ENCODE measurements around the gene OR52D1. TPM values are rescaled to one million over a fixed set of nuclear protein-coding genes. Genes with fewer than 3 reads are reported as not detected.

OR52D1 gene
- polyA plus RNA-seq: not detected

- no peaks in the 10 kb centered on the region for H3K27me3 ChIP-seq (ENCODE audit: control insufficient read depth in 1 of 2, insufficient read depth in 2 of 2, low read length in 2 of 2)
- no peaks in the 10 kb centered on the region for H3K9me3 ChIP-seq (ENCODE audit: control insufficient read depth in 2 of 2, insufficient read depth in 1 of 2, low read depth in 1 of 2, low read length in 1 of 2)
- no peaks in the 10 kb centered on the region for H3K4me1 ChIP-seq (ENCODE audit: control insufficient read depth in 2 of 2, insufficient read depth in 2 of 2, low read length in 1 of 2)
- H3K4me3 ChIP-seq (ENCODE audit: low read depth in 1 of 2, low read length in 2 of 2): no peak within 1 kb of the TSS
- H3K27ac ChIP-seq (ENCODE audit: low read depth in 2 of 2, low read length in 1 of 2): no peak within 1 kb of the TSS
- H3K36me3 ChIP-seq (ENCODE audit: control insufficient read depth in 2 of 2, insufficient read depth in 2 of 2, low read length in 1 of 2): no peaks in the 10 kb centered on the region
These were observed at the start of gene OR52D1 for GRCh38 chr11:5488385-5488784. Gene OR52D1, plus strand, starts transcription at chr11:5488685. Its CDS starts 22 bp downstream, at chr11:5488707.

GRCh38 chr11:5441414-5441813 lies 47.1 kb upstream of the OR52D1 start, which contains the start of gene OR51I1:
Gene OR51I1, minus strand, starts transcription at chr11:5441514. Its CDS starts 0 bp downstream, at chr11:5441514.
- no peaks in the 10 kb centered on the region for H3K36me3 ChIP-seq (ENCODE audit: control insufficient read depth in 2 of 2, insufficient read depth in 2 of 2, low read length in 1 of 2)
- no peaks in the 10 kb centered on the region for H3K9me3 ChIP-seq (ENCODE audit: control insufficient read depth in 2 of 2, insufficient read depth in 1 of 2, low read depth in 1 of 2, low read length in 1 of 2)
- no peak within 1 kb of the TSS for H3K27ac ChIP-seq (ENCODE audit: low read depth in 2 of 2, low read length in 1 of 2)
- WGBS, 2 donors: 30 to 39% methylated on average over 2 of the region's 2 CpGs
- no peaks in the 10 kb centered on the region for H3K27me3 ChIP-seq (ENCODE audit: control insufficient read depth in 1 of 2, insufficient read depth in 2 of 2, low read length in 2 of 2)
- H3K4me3 ChIP-seq (ENCODE audit: low read depth in 1 of 2, low read length in 2 of 2): no peak within 1 kb of the TSS
- H3K4me1 ChIP-seq (ENCODE audit: control insufficient read depth in 2 of 2, insufficient read depth in 2 of 2, low read length in 1 of 2): no peaks in the 10 kb centered on the region

GRCh38 chr11:5443835-5444393 lies 44.6 kb upstream of the OR52D1 start:
- Histone ChIP-seq H3K4me1 (ENCODE audit: control insufficient read depth in 2 of 2, insufficient read depth in 2 of 2, low read length in 1 of 2) (no peaks in the 10 kb centered on the region), H3K36me3 (ENCODE audit: control insufficient read depth in 2 of 2, insufficient read depth in 2 of 2, low read length in 1 of 2) (no peaks in the 10 kb centered on the region), H3K27me3 (ENCODE audit: control insufficient read depth in 1 of 2, insufficient read depth in 2 of 2, low read length in 2 of 2) (no peaks in the 10 kb centered on the region), H3K4me3 (ENCODE audit: low read depth in 1 of 2, low read length in 2 of 2) (no peak overlapping the region), H3K27ac (ENCODE audit: low read depth in 2 of 2, low read length in 1 of 2) (no peak overlapping the region), H3K9me3 (ENCODE audit: control insufficient read depth in 2 of 2, insufficient read depth in 1 of 2, low read depth in 1 of 2, low read length in 1 of 2) (no peaks in the 10 kb centered on the region)
- 36 to 39% methylated on average over 2 of the region's 2 CpGs for WGBS, 2 donors

GRCh38 chr11:5449023-5449422 lies 39.5 kb upstream of the OR52D1 start, which contains the start of gene OR51I2:
Gene OR51I2, plus strand, starts transcription at chr11:5449323. Its CDS starts 4,166 bp downstream, at chr11:5453489.
- Histone ChIP-seq H3K9me3 (ENCODE audit: control insufficient read depth in 2 of 2, insufficient read depth in 1 of 2, low read depth in 1 of 2, low read length in 1 of 2) (no peaks in the 10 kb centered on the region), H3K4me1 (ENCODE audit: control insufficient read depth in 2 of 2, insufficient read depth in 2 of 2, low read length in 1 of 2) (no peaks in the 10 kb centered on the region), H3K4me3 (ENCODE audit: low read depth in 1 of 2, low read length in 2 of 2) (no peak within 1 kb of the TSS), H3K27ac (ENCODE audit: low read depth in 2 of 2, low read length in 1 of 2) (no peak within 1 kb of the TSS), H3K27me3 (ENCODE audit: control insufficient read depth in 1 of 2, insufficient read depth in 2 of 2, low read length in 2 of 2) (no peaks in the 10 kb centered on the region), H3K36me3 (ENCODE audit: control insufficient read depth in 2 of 2, insufficient read depth in 2 of 2, low read length in 1 of 2) (no peaks in the 10 kb centered on the region)
- 90 to 93% methylated on average over 2 of the region's 2 CpGs for WGBS, 2 donors

GRCh38 chr11:5449432-5449831 lies 39.1 kb upstream of the OR52D1 start:
- H3K9me3 ChIP-seq (ENCODE audit: control insufficient read depth in 2 of 2, insufficient read depth in 1 of 2, low read depth in 1 of 2, low read length in 1 of 2): no peaks in the 10 kb centered on the region
- H3K27me3 ChIP-seq (ENCODE audit: control insufficient read depth in 1 of 2, insufficient read depth in 2 of 2, low read length in 2 of 2): no peaks in the 10 kb centered on the region
- 58 to 83% methylated on average over 4 of the region's 4 CpGs for WGBS, 2 donors
- H3K36me3 ChIP-seq (ENCODE audit: control insufficient read depth in 2 of 2, insufficient read depth in 2 of 2, low read length in 1 of 2): no peaks in the 10 kb centered on the region
- H3K4me3 ChIP-seq (ENCODE audit: low read depth in 1 of 2, low read length in 2 of 2): no peak overlapping the region
- H3K27ac ChIP-seq (ENCODE audit: low read depth in 2 of 2, low read length in 1 of 2): no peak overlapping the region
- no peaks in the 10 kb centered on the region for H3K4me1 ChIP-seq (ENCODE audit: control insufficient read depth in 2 of 2, insufficient read depth in 2 of 2, low read length in 1 of 2)

GRCh38 chr11:5460983-5461621 lies 27.4 kb upstream of the OR52D1 start:
- 88 to 93% methylated on average over 14 of the region's 14 CpGs for WGBS, 2 donors

GRCh38 chr11:5467527-5467926 lies 21.0 kb upstream of the OR52D1 start:
- Histone ChIP-seq H3K4me1 (ENCODE audit: control insufficient read depth in 2 of 2, insufficient read depth in 2 of 2, low read length in 1 of 2) (no peaks in the 10 kb centered on the region), H3K36me3 (ENCODE audit: control insufficient read depth in 2 of 2, insufficient read depth in 2 of 2, low read length in 1 of 2) (no peaks in the 10 kb centered on the region), H3K27me3 (ENCODE audit: control insufficient read depth in 1 of 2, insufficient read depth in 2 of 2, low read length in 2 of 2) (no peaks in the 10 kb centered on the region), H3K4me3 (ENCODE audit: low read depth in 1 of 2, low read length in 2 of 2) (no peak overlapping the region), H3K27ac (ENCODE audit: low read depth in 2 of 2, low read length in 1 of 2) (no peak overlapping the region), H3K9me3 (ENCODE audit: control insufficient read depth in 2 of 2, insufficient read depth in 1 of 2, low read depth in 1 of 2, low read length in 1 of 2) (no peaks in the 10 kb centered on the region)
- 32% methylated on average over 2 of the region's 2 CpGs for WGBS, 2 donors

More at GRCh38 chr11:5460983-5461621, 27.4 kb upstream of the OR52D1 start:
- Histone ChIP-seq H3K36me3 (ENCODE audit: control insufficient read depth in 2 of 2, insufficient read depth in 2 of 2, low read length in 1 of 2) (no peaks in the 10 kb centered on the region), H3K4me3 (ENCODE audit: low read depth in 1 of 2, low read length in 2 of 2) (no peak overlapping the region), H3K4me1 (ENCODE audit: control insufficient read depth in 2 of 2, insufficient read depth in 2 of 2, low read length in 1 of 2) (no peaks in the 10 kb centered on the region), H3K9me3 (ENCODE audit: control insufficient read depth in 2 of 2, insufficient read depth in 1 of 2, low read depth in 1 of 2, low read length in 1 of 2) (peaks cover 0 to 4% of the 10 kb centered on the region in 2 donors), H3K27me3 (ENCODE audit: control insufficient read depth in 1 of 2, insufficient read depth in 2 of 2, low read length in 2 of 2) (no peaks in the 10 kb centered on the region), H3K27ac (ENCODE audit: low read depth in 2 of 2, low read length in 1 of 2) (no peak overlapping the region)

- no peaks in the 10 kb centered on the region for H3K9me3 ChIP-seq (ENCODE audit: control insufficient read depth in 2 of 2, insufficient read depth in 1 of 2, low read depth in 1 of 2, low read length in 1 of 2)
- no peak overlapping the region for H3K27ac ChIP-seq (ENCODE audit: low read depth in 2 of 2, low read length in 1 of 2)
- H3K36me3 ChIP-seq (ENCODE audit: control insufficient read depth in 2 of 2, insufficient read depth in 2 of 2, low read length in 1 of 2): no peaks in the 10 kb centered on the region
- H3K4me1 ChIP-seq (ENCODE audit: control insufficient read depth in 2 of 2, insufficient read depth in 2 of 2, low read length in 1 of 2): no peaks in the 10 kb centered on the region
- H3K4me3 ChIP-seq (ENCODE audit: low read depth in 1 of 2, low read length in 2 of 2): no peak overlapping the region
- H3K27me3 ChIP-seq (ENCODE audit: control insufficient read depth in 1 of 2, insufficient read depth in 2 of 2, low read length in 2 of 2): no peaks in the 10 kb centered on the region
These were observed 14.6 kb upstream of the OR52D1 start for GRCh38 chr11:5473921-5474320.

- H3K27ac ChIP-seq (ENCODE audit: low read depth in 2 of 2, low read length in 1 of 2): no peak overlapping the region
- H3K4me1 ChIP-seq (ENCODE audit: control insufficient read depth in 2 of 2, insufficient read depth in 2 of 2, low read length in 1 of 2): no peaks in the 10 kb centered on the region
- no peaks in the 10 kb centered on the region for H3K36me3 ChIP-seq (ENCODE audit: control insufficient read depth in 2 of 2, insufficient read depth in 2 of 2, low read length in 1 of 2)
- WGBS, 2 donors: 38 to 40% methylated on average over 2 of the region's 2 CpGs
- no peak overlapping the region for H3K4me3 ChIP-seq (ENCODE audit: low read depth in 1 of 2, low read length in 2 of 2)
- H3K9me3 ChIP-seq (ENCODE audit: control insufficient read depth in 2 of 2, insufficient read depth in 1 of 2, low read depth in 1 of 2, low read length in 1 of 2): no peaks in the 10 kb centered on the region
- H3K27me3 ChIP-seq (ENCODE audit: control insufficient read depth in 1 of 2, insufficient read depth in 2 of 2, low read length in 2 of 2): no peaks in the 10 kb centered on the region
These were observed 12.2 kb upstream of the OR52D1 start for GRCh38 chr11:5476186-5476819.
